ENCODE data around the gene NT5E. TPM values are rescaled to one million over a fixed set of nuclear protein-coding genes. Genes with fewer than 3 reads are reported as not detected.

The NT5E gene
- total RNA-seq, 2 donors from 2014 or later = 8.2 to 31.2 TPM

- no peak overlapping the region for H3K4me3 ChIP-seq
- H3K4me1 ChIP-seq (replicated peaks) = peaks cover 5% of the 10 kb centered on the region
- no peak for DNase-seq (ENCODE audit: low spot score)
- no peaks in the 10 kb centered on the region for H3K36me3 ChIP-seq
- H3K9me3 ChIP-seq = no peaks in the 10 kb centered on the region
- no peak for TF ChIP-seq POLR2AphosphoS5 (IDR thresholded peaks at IDR 0.05)
- no peak for TF ChIP-seq POLR2A (IDR thresholded peaks at IDR 0.05)
- no peak for TF ChIP-seq CTCF (IDR thresholded peaks at IDR 0.05)
- intact Hi-C loops (cut with DNase I) = no loop called here
- H3K27ac ChIP-seq = no peak overlapping the region
- H3K27me3 ChIP-seq (replicated peaks; ENCODE audit: insufficient read depth) = no peaks in the 10 kb centered on the region
Measured at GRCh38 chr6:85417336-85417735, 32.5 kb upstream of the NT5E start.

- Histone ChIP-seq H3K4me3 (no peak overlapping the region), H3K4me1 (replicated peaks) (peaks cover 5% of the 10 kb centered on the region), H3K27ac (no peak overlapping the region), H3K9me3 (no peaks in the 10 kb centered on the region), H3K27me3 (replicated peaks; ENCODE audit: insufficient read depth) (no peaks in the 10 kb centered on the region), H3K36me3 (no peaks in the 10 kb centered on the region)
- WGBS = 86% methylated on average over 2 of the region's 2 CpGs
- DNase-seq (ENCODE audit: low spot score) = no peak
- intact Hi-C loops (cut with DNase I) = no loop called here
- TF ChIP-seq POLR2AphosphoS5 (IDR thresholded peaks at IDR 0.05) (no peak), CTCF (IDR thresholded peaks at IDR 0.05) (no peak), POLR2A (IDR thresholded peaks at IDR 0.05) (no peak)
Measured at GRCh38 chr6:85418059-85418458, 31.8 kb upstream of the NT5E start.

GRCh38 chr6:85419046-85419759 lies 30.7 kb upstream of the NT5E start:
- 33% methylated on average over 2 of the region's 2 CpGs for WGBS
- Histone ChIP-seq H3K36me3 (no peaks in the 10 kb centered on the region), H3K4me1 (replicated peaks) (peaks cover 5% of the 10 kb centered on the region), H3K4me3 (no peak overlapping the region), H3K27me3 (replicated peaks; ENCODE audit: insufficient read depth) (no peaks in the 10 kb centered on the region), H3K27ac (no peak overlapping the region), H3K9me3 (no peaks in the 10 kb centered on the region)
- intact Hi-C loops (cut with DNase I) = no loop called here
- TF ChIP-seq POLR2AphosphoS5 (IDR thresholded peaks at IDR 0.05) = no peak
- no peak for TF ChIP-seq CTCF (IDR thresholded peaks at IDR 0.05)
- TF ChIP-seq POLR2A (IDR thresholded peaks at IDR 0.05) = no peak
- DNase-seq (ENCODE audit: low spot score) = no peak

- H3K27ac ChIP-seq = no peak overlapping the region
- H3K36me3 ChIP-seq = no peaks in the 10 kb centered on the region
- DNase-seq (ENCODE audit: low spot score) = no peak
- TF ChIP-seq POLR2A (IDR thresholded peaks at IDR 0.05) (no peak), CTCF (IDR thresholded peaks at IDR 0.05) (no peak), POLR2AphosphoS5 (IDR thresholded peaks at IDR 0.05) (no peak)
- H3K4me3 ChIP-seq = no peak overlapping the region
- intact Hi-C loops (cut with DNase I) = no loop called here
- peaks cover 5% of the 10 kb centered on the region for H3K4me1 ChIP-seq (replicated peaks)
- H3K27me3 ChIP-seq (replicated peaks; ENCODE audit: insufficient read depth) = no peaks in the 10 kb centered on the region
- WGBS = 96% methylated on average over 1 of the region's 1 CpG
- no peaks in the 10 kb centered on the region for H3K9me3 ChIP-seq
Measured at GRCh38 chr6:85420551-85420950, 29.3 kb upstream of the NT5E start.

GRCh38 chr6:85421181-85421580 lies 28.7 kb upstream of the NT5E start:
- Histone ChIP-seq H3K36me3 (no peaks in the 10 kb centered on the region), H3K4me1 (replicated peaks) (no peaks in the 10 kb centered on the region), H3K4me3 (no peak overlapping the region), H3K27ac (no peak overlapping the region), H3K9me3 (no peaks in the 10 kb centered on the region), H3K27me3 (replicated peaks; ENCODE audit: insufficient read depth) (no peaks in the 10 kb centered on the region)
- WGBS = 64% methylated on average over 2 of the region's 2 CpGs
- intact Hi-C loops (cut with DNase I) = no loop called here
- no peak for TF ChIP-seq CTCF (IDR thresholded peaks at IDR 0.05)
- TF ChIP-seq POLR2A (IDR thresholded peaks at IDR 0.05) = no peak
- no peak for TF ChIP-seq POLR2AphosphoS5 (IDR thresholded peaks at IDR 0.05)
- no peak for DNase-seq (ENCODE audit: low spot score)

All from prostate gland (tissue), 2 donors.